Activated B cell treated with CpG ODN at 0.5 μM for 24 hours (primary cell): ENCODE measurements around the gene CNTD1. TPM values are rescaled to one million over a fixed set of nuclear protein-coding genes. Genes with fewer than 3 reads are reported as not detected.

Experiments used
- ATAC-seq: fragments of 200-7000 bp; cut with Tn5 transposase; one replicate; pipeline ENCODE4 v1.10.0; 2021; ENCODE audit warnings: low read depth, mild to moderate bottlenecking, moderate library complexity
- CTCF ChIA-PET: fragments of 350-600 bp; sonication (Branson Sonifier 250); formaldehyde crosslinking; loops from one replicate; lab custom pipeline; 2021; ENCODE audit warnings: antibody characterized with exemption; lab: Charles Lee
- POLR2A ChIA-PET: fragments of 350-600 bp; sonication (Branson Sonifier 250); formaldehyde crosslinking; loops from one replicate; lab custom pipeline; 2021; ENCODE audit warnings: antibody characterized with exemption; lab: Charles Lee
- DNase-seq: peaks from one replicate; pipeline ENCODE4 v3.0.0; 2022
- H3K27ac Mint-ChIP-seq: one replicate; pipeline ENCODE4 v1.8.0; 2020; ENCODE audit warnings: mixed read lengths
- H3K27me3 Mint-ChIP-seq: one replicate; pipeline ENCODE4 v1.8.0; 2021; ENCODE audit warnings: mixed read lengths
- H3K36me3 Mint-ChIP-seq: one replicate; pipeline ENCODE4 v1.8.0; 2021; ENCODE audit warnings: low read depth, mixed read lengths
- H3K4me1 Mint-ChIP-seq: one replicate; pipeline ENCODE4 v1.8.0; 2021; ENCODE audit warnings: mixed read lengths
- H3K4me3 Mint-ChIP-seq: one replicate; pipeline ENCODE4 v1.8.0; 2020; ENCODE audit warnings: mild to moderate bottlenecking, mixed read lengths
- H3K9me3 Mint-ChIP-seq: one replicate; pipeline ENCODE4 v1.8.0; 2020; ENCODE audit warnings: mixed read lengths
- intact Hi-C: fragments of 100-400 bp; cut with micrococcal nuclease; formaldehyde crosslinking; loops from one replicate; pipeline ENCODE4 v1.15.1; 2024
- total RNA-seq: library from RNA; stranded (reverse); gene quantifications from 2 replicates; pipeline ENCODE4 v1.2.3, GENCODE V29; 2022
- TF ChIP-seq, protein P1 (sequence below): fragments of 200-600 bp; IDR thresholded peaks from one replicate; pipeline ENCODE4 v1.8.0; 2022; ENCODE audit warnings: antibody characterized with exemption, mild to moderate bottlenecking

CNTD1 gene
- total RNA-seq, 1 donor from 2014 or later, result not detected

DNA sequence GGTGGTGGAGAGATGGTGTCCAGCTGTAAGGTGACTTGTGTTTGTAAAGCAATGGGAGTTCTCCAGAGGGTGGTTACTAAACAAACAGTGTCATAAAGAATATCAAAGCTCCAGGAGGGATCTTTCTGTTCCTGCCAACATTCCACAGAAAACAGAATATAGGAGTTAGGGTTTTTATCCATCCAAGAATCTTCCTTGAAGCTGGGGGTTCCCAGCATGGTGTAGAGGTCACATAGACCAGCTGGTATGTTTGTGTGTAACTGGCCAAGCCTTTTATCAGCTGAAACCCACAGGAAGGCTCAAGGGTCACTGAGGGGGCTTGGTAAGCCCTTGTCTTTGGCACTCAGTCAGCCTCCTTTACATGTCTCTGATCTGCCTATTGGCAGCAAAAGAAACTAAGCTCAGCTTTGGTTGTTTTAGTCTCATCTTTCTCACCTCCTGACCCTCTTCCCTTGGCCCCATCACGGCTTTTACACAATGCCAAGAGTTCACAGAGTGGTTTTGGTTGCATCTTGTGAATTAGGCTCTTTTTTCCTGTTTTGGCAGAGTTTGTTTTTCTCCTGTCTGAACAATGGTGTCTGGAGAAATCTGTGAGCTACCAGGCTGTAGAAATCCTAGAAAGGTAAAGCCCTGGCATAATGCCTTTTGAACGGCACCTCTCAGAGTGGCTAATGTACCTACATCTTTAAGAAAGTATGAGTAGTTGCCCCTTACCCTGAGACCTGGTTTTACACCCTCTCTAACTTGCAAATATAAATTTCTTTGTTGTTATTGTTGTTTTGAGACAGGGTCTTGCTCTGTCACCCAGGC is 4.6 kb downstream of the CNTD1 start:
- Mint-ChIP-seq H3K27ac (no peak overlapping the region), H3K27me3 (no peaks in the 10 kb centered on the region), H3K9me3 (no peaks in the 10 kb centered on the region), H3K36me3 (peaks cover 3% of the 10 kb centered on the region), H3K4me1 (peaks cover 6% of the 10 kb centered on the region), H3K4me3 (no peak overlapping the region)
- TF ChIP-seq, protein P1, sequence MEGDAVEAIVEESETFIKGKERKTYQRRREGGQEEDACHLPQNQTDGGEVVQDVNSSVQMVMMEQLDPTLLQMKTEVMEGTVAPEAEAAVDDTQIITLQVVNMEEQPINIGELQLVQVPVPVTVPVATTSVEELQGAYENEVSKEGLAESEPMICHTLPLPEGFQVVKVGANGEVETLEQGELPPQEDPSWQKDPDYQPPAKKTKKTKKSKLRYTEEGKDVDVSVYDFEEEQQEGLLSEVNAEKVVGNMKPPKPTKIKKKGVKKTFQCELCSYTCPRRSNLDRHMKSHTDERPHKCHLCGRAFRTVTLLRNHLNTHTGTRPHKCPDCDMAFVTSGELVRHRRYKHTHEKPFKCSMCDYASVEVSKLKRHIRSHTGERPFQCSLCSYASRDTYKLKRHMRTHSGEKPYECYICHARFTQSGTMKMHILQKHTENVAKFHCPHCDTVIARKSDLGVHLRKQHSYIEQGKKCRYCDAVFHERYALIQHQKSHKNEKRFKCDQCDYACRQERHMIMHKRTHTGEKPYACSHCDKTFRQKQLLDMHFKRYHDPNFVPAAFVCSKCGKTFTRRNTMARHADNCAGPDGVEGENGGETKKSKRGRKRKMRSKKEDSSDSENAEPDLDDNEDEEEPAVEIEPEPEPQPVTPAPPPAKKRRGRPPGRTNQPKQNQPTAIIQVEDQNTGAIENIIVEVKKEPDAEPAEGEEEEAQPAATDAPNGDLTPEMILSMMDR, result no peak
- ChIA-PET CTCF (interaction anchor here (3.1 kb wide), 1 partner anchor 14 kb away, joined by 10 read pairs; no protein-coding TSS in a partner anchor), POLR2A (interaction anchor here (0.6 kb wide), 1 partner anchor 1544 kb away, joined by 4 read pairs; no protein-coding TSS in a partner anchor)
- intact Hi-C loops, result no loop called here
- ATAC-seq, result no peak
- no peak for DNase-seq

- H3K4me1 Mint-ChIP-seq, result no peaks in the 10 kb centered on the region
- ChIA-PET POLR2A (interaction anchor here (0.6 kb wide), 1 partner anchor 29 kb away, joined by 6 read pairs; no protein-coding TSS in a partner anchor), CTCF (no interaction called here)
- DNase-seq (no peak), ATAC-seq (no peak)
- TF ChIP-seq, protein P1, result no peak
- H3K36me3 Mint-ChIP-seq, result peaks cover 15% of the 10 kb centered on the region
- no peak overlapping the region for H3K4me3 Mint-ChIP-seq
- H3K9me3 Mint-ChIP-seq, result no peaks in the 10 kb centered on the region
- no peaks in the 10 kb centered on the region for H3K27me3 Mint-ChIP-seq
- H3K27ac Mint-ChIP-seq, result peak overlapping the region; percentile 14
- intact Hi-C loops, result no loop called here
Measured at GRCh38 chr17:42804918-42805367, 6.3 kb downstream of the CNTD1 start.

DNA sequence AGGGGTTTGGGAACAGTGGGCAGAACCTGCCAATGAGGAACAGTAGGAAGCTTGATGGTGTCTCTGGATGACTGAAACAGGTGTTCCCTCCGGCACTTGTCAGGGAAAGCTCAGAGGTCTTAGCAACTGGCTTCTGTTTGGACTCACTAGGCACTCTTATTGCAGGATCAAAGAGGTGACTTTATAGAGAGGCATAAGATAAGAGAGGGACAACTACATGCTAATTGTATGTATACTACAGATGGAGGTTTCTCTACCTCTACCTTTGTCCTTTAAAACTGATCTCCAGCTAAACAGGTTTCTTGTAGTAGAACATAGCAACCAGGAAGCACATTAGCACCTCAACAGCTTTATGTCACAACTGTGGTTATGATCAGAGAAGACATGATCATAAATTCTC is 7.6 kb downstream of the CNTD1 start:
- Mint-ChIP-seq H3K4me1 (no peaks in the 10 kb centered on the region), H3K27me3 (no peaks in the 10 kb centered on the region), H3K4me3 (no peak overlapping the region), H3K9me3 (no peaks in the 10 kb centered on the region), H3K36me3 (peaks cover 25% of the 10 kb centered on the region), H3K27ac (no peak overlapping the region)
- intact Hi-C loops, result no loop called here
- CTCF ChIA-PET, result interaction anchor here (2.2 kb wide), 1 partner anchor 10 kb away, joined by 5 read pairs; no protein-coding TSS in a partner anchor
- TF ChIP-seq, protein P1, result no peak
- POLR2A ChIA-PET, result interaction anchor here (0.5 to 0.9 kb wide), 2 partner anchors 33 to 71 kb away, joined by 4 read pairs; partner anchors contain the start of gene VPS25
- DNase-seq (no peak), ATAC-seq (no peak)

GRCh38 chr17:42809250-42809649 is 10.6 kb downstream of the CNTD1 start:
- peaks cover 45% of the 10 kb centered on the region for H3K36me3 Mint-ChIP-seq
- H3K9me3 Mint-ChIP-seq, result no peaks in the 10 kb centered on the region
- ATAC-seq, result no peak
- ChIA-PET CTCF (no interaction called here), POLR2A (no interaction called here)
- no peaks in the 10 kb centered on the region for H3K27me3 Mint-ChIP-seq
- DNase-seq, result no peak
- TF ChIP-seq, protein P1, result no peak
- intact Hi-C loops, result no loop called here
- no peaks in the 10 kb centered on the region for H3K4me1 Mint-ChIP-seq
- H3K4me3 Mint-ChIP-seq, result no peak overlapping the region
- no peak overlapping the region for H3K27ac Mint-ChIP-seq
